ENCODE measurements around the gene HECTD4.

HECTD4 gene

DNA sequence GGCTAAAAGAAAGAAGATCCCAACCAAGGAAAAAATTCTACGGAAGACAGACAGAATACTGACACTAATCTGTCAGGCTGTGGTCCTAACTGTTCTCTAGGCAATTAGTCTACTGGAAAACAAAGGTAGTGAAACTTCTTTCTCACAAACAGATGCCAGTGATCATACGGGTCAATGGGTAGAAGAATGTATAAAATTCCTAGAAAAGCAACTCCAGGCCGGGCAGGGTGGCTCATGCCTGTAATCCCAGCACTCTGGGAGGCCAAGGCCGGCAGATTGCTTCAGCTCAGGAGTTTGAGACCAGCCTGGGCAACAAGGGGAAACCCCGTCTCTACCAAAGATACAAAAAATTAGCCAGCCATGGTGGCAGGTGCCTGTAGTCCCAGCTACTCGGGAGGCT is 64.8 kb downstream of the HECTD4 start:
- DNase-seq, result no peak

DNA sequence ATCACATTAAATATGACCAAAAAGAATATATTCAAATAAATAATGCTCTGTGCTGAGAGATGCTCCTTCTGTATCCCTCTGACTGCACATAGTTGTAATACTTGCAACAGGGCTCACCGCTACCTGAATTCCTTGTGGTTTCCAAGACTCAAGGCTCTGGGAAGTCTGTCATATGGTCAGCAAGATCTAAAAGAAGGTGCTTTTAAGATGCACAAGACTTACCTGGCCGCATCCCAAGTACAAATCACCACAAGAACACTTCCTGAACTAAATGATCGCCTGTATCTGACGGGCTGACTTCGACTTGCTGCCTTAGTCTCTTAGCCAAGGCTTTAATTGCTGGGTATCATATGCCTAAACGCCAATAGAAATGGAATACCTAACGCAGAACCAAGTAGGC is 67.2 kb downstream of the HECTD4 start:
- DNase-seq, result no peak

DNA sequence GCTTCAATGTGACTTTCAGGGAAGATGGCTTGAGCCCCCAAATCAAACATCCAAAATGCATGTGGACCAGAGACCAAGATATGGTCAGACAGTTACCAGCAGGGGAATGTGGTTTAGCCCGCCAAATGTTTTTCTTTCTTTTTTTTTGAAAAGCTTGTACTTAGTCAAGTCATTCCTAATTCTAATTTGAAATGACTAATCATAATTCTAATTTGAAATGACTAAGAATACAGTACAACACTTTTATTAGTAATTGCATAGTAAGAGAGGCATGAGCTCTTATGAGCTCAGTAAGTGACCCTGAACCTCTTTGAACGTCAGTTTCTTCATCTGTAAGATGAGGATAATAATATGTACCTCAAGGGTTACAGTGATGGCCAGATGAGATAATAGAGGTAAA is 72.4 kb downstream of the HECTD4 start:
- no peak for DNase-seq

GRCh38 chr12:112308652-112309051 is 73.6 kb downstream of the HECTD4 start:
- no peak for DNase-seq

DNA sequence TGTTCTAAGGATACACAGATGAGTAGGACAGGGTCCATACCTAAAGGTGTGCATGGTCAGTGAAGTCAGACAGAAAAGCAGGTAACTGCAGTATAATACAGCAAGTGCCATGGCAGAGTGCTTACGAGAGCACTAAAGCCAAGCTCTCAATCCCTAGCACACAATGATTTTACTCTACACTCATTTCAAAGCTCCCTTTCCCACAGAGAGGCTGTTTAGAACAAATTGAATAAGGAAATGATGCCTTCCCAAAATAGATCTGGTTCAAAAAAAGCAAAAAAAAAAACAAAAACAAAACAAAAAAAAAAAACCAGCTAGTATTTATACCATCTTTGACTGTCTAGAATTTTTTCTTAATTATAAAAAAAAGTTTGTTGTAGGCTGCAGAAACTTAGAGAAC is 74.1 kb downstream of the HECTD4 start:
- no peak for DNase-seq

DNA sequence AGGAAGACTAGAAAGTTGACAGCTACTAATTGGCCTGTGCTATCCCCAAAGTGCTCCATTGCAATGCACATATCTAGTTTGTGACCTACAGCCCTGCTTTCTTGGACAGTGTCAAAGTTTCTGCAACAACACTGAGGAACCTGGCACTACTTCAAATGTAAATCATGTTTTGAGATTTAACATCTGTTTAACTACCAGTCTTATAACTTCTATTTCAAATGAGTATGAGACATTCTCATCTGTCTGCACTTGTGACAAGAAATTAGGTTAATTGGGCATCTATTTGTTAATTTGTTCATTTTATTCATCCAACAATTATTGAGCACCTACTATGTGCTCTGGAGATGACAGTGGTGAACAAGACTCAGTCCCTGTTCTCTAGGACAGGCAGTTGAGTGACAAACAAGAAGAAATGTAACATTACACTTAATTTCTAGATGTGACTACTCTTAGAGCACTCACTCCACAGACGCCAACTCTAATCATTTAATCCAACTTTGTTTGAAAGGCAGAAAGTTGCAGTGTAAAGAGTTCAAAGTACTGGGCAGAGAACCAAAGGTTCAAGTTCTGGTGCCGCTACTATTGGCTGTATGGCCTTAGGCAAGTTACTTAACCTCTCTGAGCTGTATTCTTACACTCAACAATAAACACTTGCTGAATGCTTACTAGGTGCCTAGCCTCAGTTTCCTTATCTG is 74.8 kb downstream of the HECTD4 start:
- no peak for DNase-seq

DNA sequence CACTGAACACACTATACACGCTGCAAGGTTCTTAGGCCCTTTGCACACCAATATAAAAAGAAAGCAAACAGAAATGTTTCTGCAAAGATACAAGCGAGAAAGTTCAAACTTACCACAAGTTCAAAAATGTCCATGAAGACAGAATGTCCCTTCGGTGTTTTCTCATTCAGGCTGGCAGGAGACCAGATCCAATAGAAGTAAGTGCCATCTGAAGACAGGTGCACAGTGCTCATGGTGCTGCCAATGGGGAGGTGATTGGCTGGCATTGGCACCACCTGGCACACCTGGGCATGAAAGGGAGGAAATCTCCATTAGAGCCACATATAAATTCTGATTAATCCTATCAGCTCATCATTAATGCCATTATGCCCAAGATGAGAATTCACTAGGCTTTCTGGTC is 76.3 kb downstream of the HECTD4 start:
- DNase-seq, result no peak

GRCh38 chr12:112304436-112304835 is 77.8 kb downstream of the HECTD4 start:
- no peak for DNase-seq

GRCh38 chr12:112303799-112304198 is 78.4 kb downstream of the HECTD4 start:
- no peak for DNase-seq

DNA sequence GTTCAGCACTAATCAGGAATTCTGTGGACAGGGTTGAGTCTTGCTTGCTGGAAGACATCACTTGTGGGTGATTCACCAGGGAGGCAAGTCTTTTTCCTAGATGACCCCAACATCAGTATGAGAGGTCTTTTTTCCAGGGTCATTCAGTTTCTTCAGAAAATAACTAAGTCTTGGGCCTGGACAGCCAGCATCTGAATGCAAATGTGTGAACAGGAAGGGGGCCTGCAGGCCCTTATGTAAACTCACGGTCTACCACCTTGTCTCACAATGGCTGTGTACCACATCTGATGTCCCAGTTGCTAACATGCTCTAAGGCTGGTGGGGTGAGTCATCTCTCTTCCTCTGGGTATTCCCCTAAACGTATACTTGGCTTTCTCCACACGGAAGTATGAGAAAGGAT is 79.2 kb downstream of the HECTD4 start:
- peak; percentile 29 to 33 for DNase-seq

DNA sequence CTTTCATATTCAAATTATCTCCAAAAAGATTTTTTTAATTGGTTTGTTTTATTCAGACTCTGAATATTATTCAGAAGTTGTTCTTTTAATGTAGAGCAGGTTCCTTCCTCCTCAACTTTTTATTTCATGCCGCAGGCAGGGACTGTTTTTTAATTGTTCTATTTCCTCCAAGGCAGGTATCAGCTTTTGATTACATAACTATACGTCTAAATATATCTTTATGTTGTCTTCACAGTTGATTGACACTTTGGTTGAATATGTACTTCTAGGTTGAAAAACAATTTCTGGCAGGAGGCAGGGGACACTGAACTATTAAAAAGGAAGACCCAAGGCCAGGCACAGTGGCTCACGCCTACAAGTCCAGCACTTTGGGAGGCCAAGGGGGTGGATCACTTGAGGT is 82.5 kb downstream of the HECTD4 start:
- no peak for DNase-seq

- DNase-seq, result no peak
Measured at GRCh38 chr12:112297188-112297587, 85.0 kb downstream of the HECTD4 start.

GRCh38 chr12:112296183-112296582 is 86.0 kb downstream of the HECTD4 start:
- no peak for DNase-seq

- no peak for DNase-seq
Measured at GRCh38 chr12:112294793-112295192, 87.4 kb downstream of the HECTD4 start.

DNA sequence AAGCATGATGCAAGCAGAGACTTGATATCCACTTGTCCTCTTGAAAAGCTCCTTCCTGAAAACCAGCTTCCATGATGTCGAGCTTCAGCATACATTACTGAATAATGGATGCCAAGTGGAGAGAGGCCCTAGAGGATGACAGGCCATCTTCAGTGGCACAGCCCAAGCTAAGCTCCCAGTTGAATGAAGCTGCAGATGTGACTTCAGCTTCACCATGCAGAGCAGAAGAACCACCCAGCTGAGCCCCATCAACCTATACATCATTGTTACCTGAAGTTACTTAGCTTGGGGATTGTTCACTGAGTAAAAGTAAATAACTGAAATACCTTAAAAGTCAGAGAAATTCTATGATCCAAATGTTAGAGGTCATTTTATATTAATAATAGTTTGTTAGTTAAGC is 93.6 kb downstream of the HECTD4 start:
- no peak for DNase-seq

GRCh38 chr12:112285600-112286401 is 96.4 kb downstream of the HECTD4 start:
- no peak for DNase-seq

- DNase-seq, result no peak
Measured at GRCh38 chr12:112283546-112283945, 98.7 kb downstream of the HECTD4 start.

GRCh38 chr12:112282920-112283319 is 99.3 kb downstream of the HECTD4 start:
- no peak for DNase-seq

DNA sequence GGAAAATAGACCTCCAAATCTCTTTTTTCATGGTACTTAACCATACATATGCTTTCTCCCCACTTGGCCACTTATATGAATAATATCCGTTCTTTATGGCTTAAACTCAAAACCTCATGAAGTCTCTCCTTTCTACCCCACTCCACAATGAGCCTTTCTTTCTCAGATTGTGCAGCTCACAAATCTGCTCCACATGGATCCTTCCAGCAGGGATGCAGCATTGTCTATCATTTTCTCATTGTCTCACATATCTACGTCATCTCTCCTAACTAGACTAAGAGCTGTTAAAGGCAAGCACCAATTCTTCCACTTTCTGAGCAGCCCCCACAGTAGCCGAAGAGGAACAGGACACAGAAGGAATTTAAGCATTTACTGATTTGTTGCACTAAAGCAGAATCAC is 106.4 kb downstream of the HECTD4 start:
- DNase-seq, result no peak

DNA sequence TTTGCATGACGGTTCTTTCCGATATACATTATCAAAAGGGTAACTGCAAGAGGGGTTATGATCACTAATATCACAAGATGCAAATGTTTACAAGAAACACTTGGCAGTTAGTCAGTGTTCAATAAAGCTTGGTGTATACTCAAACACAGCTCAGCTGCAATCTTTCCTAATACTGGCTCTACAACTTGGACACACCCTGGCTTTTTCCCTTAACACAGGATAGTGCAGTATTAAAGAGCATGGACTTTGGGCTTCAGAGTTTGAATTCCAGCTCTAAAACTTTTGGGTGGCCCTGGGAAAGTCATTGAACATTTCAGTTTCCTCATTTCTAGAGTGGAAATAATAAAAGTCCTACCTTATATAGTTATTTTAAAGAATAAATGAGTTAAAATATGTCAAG is 107.0 kb downstream of the HECTD4 start:
- DNase-seq, result no peak

DNA sequence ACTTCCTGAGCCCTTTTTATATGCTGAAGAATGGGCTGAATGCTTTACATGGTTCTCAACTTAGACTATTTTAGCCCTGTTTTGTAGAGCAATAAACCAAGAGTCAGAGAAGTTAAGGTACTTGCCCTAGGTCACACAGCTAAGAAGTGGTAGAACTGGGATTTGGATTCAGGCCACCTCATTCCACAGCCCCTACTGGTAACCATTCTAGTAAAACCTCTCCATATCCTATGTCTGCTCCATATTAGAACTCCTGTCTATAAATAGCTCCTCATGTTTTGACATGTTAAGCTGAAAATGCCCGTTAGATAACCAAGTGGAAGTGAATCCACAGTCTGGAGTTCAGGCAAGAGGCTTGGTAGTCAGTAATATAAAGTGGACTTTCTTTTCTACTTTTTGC is 111.6 kb downstream of the HECTD4 start:
- no peak for DNase-seq

- DNase-seq, result no peak
Measured at GRCh38 chr12:112266473-112266872, 115.8 kb downstream of the HECTD4 start.

GRCh38 chr12:112261559-112261958 is 120.7 kb downstream of the HECTD4 start:
- DNase-seq, result no peak

GRCh38 chr12:112258926-112259325 is 123.3 kb downstream of the HECTD4 start:
- no peak for DNase-seq

GRCh38 chr12:112256780-112257179 is 125.5 kb downstream of the HECTD4 start:
- no peak for DNase-seq

All from activated CD4-positive, alpha-beta T cell treated with anti-CD3 and anti-CD28 coated beads, Interleukin-2, amount 50 U/mL, for 4 hours (primary cell).